HL-60/S4 treated with phorbol 12-myristate 13-acetate at 8.2 ng/mL for 4 days and 3 days (cell line): ENCODE measurements around the gene SLC1A1.
"Not testable (repeated sequence)": the region's sequence is repeated elsewhere in the genome, so short reads cannot be mapped to it uniquely, and the experiment has no call there.

Source experiments
- in situ Hi-C: fragments of 300-500 bp; cut with MboI; formaldehyde crosslinking; loops from 2 replicates; pipeline ENCODE4 v1.15.0; 2022; ENCODE audit warnings: low sequenced_read_pairs

SLC1A1 gene

DNA sequence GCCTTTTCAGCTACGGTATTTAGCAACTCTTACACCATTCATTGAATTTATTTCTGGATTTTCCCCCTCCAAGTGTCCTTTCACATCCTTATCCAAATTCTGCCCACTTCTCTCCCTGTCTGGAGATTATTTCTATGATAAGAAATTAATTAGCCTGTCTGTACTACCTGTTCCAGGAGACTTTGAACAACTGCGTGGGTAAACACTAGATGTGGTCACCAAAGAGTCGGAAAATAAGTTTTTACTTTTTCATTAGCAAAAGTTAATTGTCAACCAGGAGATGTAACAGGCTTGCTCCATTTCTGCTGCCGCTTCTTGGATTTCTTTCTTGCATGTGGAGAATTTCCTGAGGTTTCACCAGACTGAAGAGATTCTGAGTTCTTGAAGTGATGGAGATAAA is 14.0 kb downstream of the SLC1A1 start:
- in situ Hi-C loops: no loop called here

- in situ Hi-C loops: no loop called here
Observed at GRCh38 chr9:4506490-4506889, 16.2 kb downstream of the SLC1A1 start.

- in situ Hi-C loops: no loop called here
Observed at GRCh38 chr9:4507306-4508130, 17.2 kb downstream of the SLC1A1 start.

- in situ Hi-C loops: no loop called here
Observed at GRCh38 chr9:4508246-4508906, 18.1 kb downstream of the SLC1A1 start.

GRCh38 chr9:4508907-4509589 is 18.8 kb downstream of the SLC1A1 start:
- in situ Hi-C loops: no loop called here

DNA sequence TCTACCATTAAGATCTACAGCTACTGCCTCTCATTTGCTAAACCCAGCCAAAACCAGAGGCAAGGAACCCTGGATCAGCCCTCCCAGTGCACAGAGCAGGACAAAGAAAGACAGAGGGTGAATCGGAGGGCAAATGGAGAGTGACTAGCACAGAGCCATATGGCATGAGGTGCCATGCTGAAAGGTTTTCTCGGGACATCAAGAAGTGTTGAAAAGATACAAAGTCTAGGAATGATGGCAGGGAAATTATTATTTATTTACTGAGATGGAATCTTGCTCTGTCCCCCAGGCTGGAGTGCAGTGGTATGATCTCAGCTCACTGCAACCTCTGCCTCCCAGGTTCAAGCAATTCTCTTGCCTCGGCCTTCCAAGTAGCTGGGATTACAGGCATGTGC is 19.3 kb downstream of the SLC1A1 start:
- in situ Hi-C loops: no loop called here

DNA sequence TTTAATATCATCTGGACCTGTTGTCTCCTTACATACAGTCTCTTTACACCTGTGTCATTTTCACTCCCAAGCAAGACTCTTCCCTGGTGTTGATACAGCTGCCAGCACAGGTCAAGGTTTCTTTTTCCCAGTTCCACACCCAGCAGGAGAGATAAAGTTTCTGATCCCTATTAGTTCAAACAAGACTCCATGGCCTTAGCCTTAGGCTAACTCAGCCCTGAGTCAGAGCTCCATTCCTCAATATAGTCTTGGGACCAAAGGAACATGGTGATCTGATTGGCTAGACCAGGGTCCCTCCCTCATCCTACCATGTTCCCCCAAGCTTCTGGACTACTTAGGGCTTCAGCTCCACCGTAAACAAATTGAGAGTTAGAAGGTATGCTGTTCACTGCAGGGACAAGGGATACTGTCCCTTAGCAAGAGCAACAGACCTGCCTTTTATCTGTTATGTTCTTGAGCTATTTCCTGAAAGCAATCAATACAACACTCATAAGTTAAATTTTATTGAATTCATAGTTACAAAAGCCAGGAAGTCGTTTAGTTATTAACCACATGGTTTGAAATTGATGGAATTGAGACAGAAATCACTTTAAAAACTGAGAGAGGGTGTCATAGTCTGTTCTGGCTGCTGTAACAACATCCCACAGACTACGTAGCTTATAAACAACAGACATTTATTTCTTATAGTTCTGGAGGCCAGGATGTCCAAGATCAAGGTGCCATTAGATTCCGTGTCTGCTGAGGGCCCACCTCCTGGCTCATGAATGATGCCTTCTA is 20.5 kb downstream of the SLC1A1 start:
- in situ Hi-C loops: no loop called here

DNA sequence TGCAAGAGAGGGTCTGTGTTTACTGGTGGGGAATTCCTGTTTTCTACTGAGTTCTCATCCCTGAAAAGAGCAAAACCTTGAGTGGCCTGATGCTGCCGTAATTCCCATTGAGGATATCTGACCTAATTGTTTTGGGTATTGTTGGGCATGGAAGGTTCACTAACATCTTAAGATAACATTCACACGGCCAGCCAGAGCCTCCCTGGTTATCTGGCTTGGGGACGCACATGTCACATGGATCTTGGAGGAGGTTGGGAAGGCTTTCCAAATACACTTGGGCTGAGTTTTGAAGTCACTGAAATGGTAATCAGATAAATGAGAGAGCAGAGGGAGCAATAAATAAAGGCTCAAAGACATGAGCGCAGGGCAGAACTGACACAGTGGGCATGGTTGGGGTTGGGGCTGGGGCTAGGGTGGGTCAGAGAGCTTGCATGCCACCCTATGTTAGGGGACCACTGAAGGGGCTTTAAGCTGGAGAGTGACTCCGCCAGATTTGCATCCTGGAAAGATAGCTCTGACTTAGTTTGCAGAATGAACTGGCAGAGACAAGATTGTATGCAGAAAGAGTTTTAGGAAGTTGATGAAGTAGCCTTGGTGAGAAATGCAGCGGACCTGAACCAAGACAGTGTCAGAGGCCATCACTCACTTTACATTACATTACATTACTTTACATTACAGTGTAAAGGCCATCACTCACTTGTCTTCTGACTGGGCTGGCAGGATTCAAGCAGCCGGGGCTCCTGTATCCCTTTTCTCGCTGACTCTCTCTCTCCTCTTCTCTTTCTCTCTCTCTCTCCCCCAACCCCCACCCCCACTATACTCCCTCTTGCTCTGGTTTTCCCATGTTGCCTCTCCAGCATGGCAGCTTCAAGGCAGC is 24.2 kb downstream of the SLC1A1 start:
- in situ Hi-C loops: no loop called here

DNA sequence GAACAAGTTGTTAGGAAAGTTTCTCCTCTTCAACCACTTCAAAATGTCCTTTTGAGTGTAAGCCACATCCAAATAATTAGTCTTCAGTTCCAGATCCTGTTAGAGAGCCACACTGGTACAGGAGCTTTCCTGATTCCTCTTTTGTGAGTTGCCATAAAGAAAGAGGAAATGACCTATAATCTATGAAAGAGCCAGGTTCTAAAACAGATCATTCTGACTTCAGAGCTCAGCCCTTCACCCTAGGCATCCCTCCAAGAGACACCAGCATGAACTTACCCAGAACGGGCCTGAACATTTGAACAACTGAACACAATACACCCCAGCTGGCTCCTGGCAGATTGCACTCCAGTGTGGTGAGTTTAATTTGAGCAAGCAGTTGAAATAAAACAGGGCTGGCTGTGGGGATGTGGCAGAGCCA is 25.7 kb downstream of the SLC1A1 start:
- in situ Hi-C loops: no loop called here

- in situ Hi-C loops: no loop called here
Observed at GRCh38 chr9:4517274-4517673, 27.0 kb downstream of the SLC1A1 start.

DNA sequence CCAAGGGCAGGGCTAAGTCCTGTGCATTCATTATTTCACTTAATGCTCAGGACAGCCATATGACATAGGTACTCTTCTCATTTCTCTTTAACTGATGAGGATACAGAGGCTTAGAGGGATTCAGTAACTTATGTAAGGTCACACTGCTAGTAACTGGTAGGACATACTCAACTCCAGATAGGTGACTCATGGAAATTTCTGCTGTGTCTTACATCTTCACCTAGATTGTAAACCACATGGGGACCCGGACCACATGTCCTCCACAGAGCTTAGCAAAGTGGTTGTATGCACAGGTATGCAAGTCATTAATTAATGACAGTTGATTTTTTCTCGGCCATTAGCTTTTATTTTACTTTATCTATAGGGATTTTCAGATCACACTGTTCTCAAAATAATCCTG is 29.3 kb downstream of the SLC1A1 start:
- in situ Hi-C loops: no loop called here

GRCh38 chr9:4520055-4520454 is 29.8 kb downstream of the SLC1A1 start:
- in situ Hi-C loops: no loop called here

DNA sequence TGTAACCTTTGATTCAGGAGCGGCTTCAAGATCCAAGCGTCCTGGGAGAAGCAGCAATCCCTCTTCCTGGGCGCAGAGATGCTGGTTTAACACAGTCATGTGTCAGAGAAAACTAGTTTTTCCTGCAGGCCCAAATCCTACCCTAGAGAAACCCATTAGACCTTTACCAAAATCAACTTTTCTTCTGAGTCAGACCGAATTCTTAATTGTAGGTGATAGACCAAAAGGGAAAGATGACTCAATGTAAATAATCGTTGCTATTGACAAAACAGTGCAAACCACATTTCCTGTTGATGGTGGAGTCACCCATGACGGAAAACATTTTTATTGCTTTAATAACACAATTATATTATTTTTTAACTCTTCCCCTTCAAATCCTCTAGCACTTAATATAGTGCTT is 40.1 kb downstream of the SLC1A1 start:
- in situ Hi-C loops: no loop called here

DNA sequence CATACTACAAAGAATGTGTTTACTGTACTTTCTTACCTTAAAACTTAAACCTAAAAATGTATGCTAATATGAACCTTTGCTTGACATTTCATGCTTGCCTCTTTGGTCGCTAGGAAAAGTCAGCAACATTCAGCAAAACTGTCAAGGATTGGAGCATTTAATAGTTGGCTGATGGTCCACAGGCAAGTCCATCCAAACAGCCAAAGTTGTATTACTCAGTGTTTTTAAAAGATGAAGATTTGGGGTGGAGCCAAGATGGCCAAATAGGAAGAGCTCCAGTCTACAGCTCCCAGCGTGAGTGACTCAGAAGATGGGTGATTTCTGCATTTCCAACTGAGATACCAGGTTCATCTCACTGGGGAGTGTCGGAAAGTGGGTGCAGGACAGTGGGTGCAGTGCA is 40.6 kb downstream of the SLC1A1 start:
- in situ Hi-C loops: not testable (repeated sequence)

- in situ Hi-C loops: not testable (repeated sequence)
Observed at GRCh38 chr9:4531355-4531754, 41.1 kb downstream of the SLC1A1 start.

DNA sequence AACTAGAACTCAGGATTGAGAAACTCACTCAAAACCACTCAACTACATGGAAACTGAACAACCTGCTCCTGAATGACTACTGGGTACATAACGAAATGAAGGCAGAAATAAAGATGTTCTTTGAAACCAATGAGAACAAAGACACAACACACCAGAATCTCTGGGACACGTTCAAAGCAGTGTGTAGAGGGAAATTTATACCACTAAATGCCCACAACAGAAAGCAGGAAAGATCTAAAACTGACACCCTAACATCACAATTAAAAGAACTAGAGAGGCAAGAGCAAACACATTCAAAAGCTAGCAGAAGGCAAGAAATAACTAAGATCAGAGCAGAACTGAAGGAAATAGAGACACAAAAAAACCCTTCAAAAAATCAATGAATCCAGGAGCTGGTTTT is 43.6 kb downstream of the SLC1A1 start:
- in situ Hi-C loops: not testable (repeated sequence)

GRCh38 chr9:4536196-4536595 is 45.9 kb downstream of the SLC1A1 start:
- in situ Hi-C loops: not testable (repeated sequence)

DNA sequence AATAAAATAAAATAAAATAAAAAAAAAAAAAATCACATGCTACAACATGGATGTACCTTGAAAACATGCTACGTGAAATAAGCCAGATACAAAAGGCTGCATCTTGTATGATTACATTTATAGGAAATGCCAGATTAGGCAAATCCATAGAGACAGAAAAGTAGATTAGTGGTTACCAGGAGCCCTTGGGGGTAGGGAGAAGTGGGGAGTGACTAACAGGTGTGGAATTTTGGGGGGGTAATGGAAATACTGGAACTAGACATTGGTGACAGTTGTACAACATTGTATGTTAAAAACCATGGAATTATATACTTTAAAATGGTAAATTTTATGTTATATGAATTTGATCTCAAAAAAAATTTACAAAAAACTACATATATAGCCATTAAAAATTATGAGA is 47.3 kb downstream of the SLC1A1 start:
- in situ Hi-C loops: no loop called here

GRCh38 chr9:4538107-4538506 is 47.8 kb downstream of the SLC1A1 start:
- in situ Hi-C loops: no loop called here

- in situ Hi-C loops: no loop called here
Observed at GRCh38 chr9:4538621-4539020, 48.4 kb downstream of the SLC1A1 start.
